Natural killer cell (primary cell): ENCODE results near the gene GPR55. TPM values are rescaled to one million over a fixed set of nuclear protein-coding genes. Genes with fewer than 3 reads are reported as not detected.

ENCODE experiments used
- ATAC-seq, 3 donors: fragments of 150-1000 bp in 2 of 3; fragments of 200-7000 bp in 1 of 3; cut with Tn5 transposase; 1 replicate in 1 of 3; 2 replicates in 2 of 3; pipeline ENCODE4 v1.10.0; 2021; ENCODE audit warnings: mild to moderate bottlenecking in 2 of 3, moderate library complexity in 2 of 3
- DNase-seq, 2 donors: peaks; one replicate each; pipeline versions ENCODE4 v3.0.0 to v3.0.0-alpha.2; 2013 to 2021; ENCODE audit warnings: mixed read lengths in 1 of 2
- H3K27ac ChIP-seq: one replicate; pipeline ENCODE4 v1.5.1; 2013; ENCODE audit warnings: mild to moderate bottlenecking, low read length
- H3K27me3 ChIP-seq: one replicate; pipeline ENCODE4 v1.6.1; 2013; ENCODE audit warnings: low read length; ENCODE audit not compliant: control insufficient read depth, insufficient read depth
- H3K36me3 ChIP-seq: one replicate; pipeline ENCODE4 v1.6.1; 2013; ENCODE audit warnings: low read length; ENCODE audit not compliant: control insufficient read depth, insufficient read depth
- H3K4me1 ChIP-seq: one replicate; pipeline ENCODE4 v1.6.1; 2013; ENCODE audit warnings: low read length; ENCODE audit not compliant: control insufficient read depth, insufficient read depth
- H3K4me3 ChIP-seq: one replicate; pipeline ENCODE4 v1.5.1; 2013; ENCODE audit warnings: low read length
- H3K9me3 ChIP-seq: one replicate; pipeline ENCODE4 v1.6.1; 2013; ENCODE audit warnings: low read length; ENCODE audit not compliant: control insufficient read depth, insufficient read depth
- H3K27ac Mint-ChIP-seq, 2 donors: one replicate each; pipeline ENCODE4 v1.8.0; 2022; ENCODE audit warnings: mild to moderate bottlenecking in 2 of 2, mixed read lengths in 2 of 2, moderate library complexity in 1 of 2
- H3K27me3 Mint-ChIP-seq, 2 donors: one replicate each; pipeline ENCODE4 v1.8.0; 2022; ENCODE audit warnings: low read depth in 2 of 2, mixed read lengths in 2 of 2
- H3K36me3 Mint-ChIP-seq: one replicate; pipeline ENCODE4 v1.8.0; 2022; ENCODE audit warnings: mixed read lengths
- H3K4me1 Mint-ChIP-seq, 2 donors: one replicate each; pipeline ENCODE4 v1.8.0; 2022; ENCODE audit warnings: mixed read lengths in 2 of 2
- H3K4me3 Mint-ChIP-seq: one replicate; pipeline ENCODE4 v1.8.0; 2022; ENCODE audit warnings: mild to moderate bottlenecking, moderate library complexity, mixed read lengths
- H3K9me3 Mint-ChIP-seq, 2 donors: one replicate each; pipeline ENCODE4 v1.8.0; 2022; ENCODE audit warnings: mixed read lengths in 2 of 2
- CTCF ChIP-seq: fragments of 200-600 bp; IDR thresholded peaks from one replicate; pipeline ENCODE4 v1.8.0; 2022; ENCODE audit warnings: antibody characterized with exemption
- WGBS: methylation state at CpG from one replicate; pipeline ENCODE4 v1.1.7; 2013; ENCODE audit warnings: missing lambda C conversion rate; ENCODE audit not compliant: insufficient coverage; 5-methylcytosine and 5-hydroxymethylcytosine counted together
- intact Hi-C: fragments of 100-400 bp; cut with micrococcal nuclease; formaldehyde crosslinking; loops from one replicate; pipeline ENCODE4 v1.14.2; 2022
- total RNA-seq, 4 donors: library from RNA; stranded (reverse); fragments of 120-200 nt in 1 of 4; gene quantifications; one replicate each; pipeline versions ENCODE4 v1.2.3 to v1.2.4, GENCODE V29; 2013 to 2022

The GPR55 gene
- total RNA-seq, 3 donors from 2014 or later (not counting 1 experiment from before 2014, with no cell fraction given) = 0.09 to 1.1 (median 0.40) TPM

GRCh38 chr2:230863031-230863430 lies 62.0 kb downstream of the GPR55 start:
- TF ChIP-seq CTCF = no peak
- H3K27ac Mint-ChIP-seq = no peak overlapping the region
- no peak for DNase-seq
- ATAC-seq = no peak
- no peaks in the 10 kb centered on the region for H3K9me3 Mint-ChIP-seq
- H3K27me3 Mint-ChIP-seq = peaks cover 39 to 42% of the 10 kb centered on the region in 2 donors
- Histone ChIP-seq H3K4me1 (peaks cover 50% of the 10 kb centered on the region), H3K36me3 (no peaks in the 10 kb centered on the region), H3K9me3 (no peaks in the 10 kb centered on the region), H3K4me3 (no peak overlapping the region), H3K27me3 (peaks cover 47% of the 10 kb centered on the region), H3K27ac (no peak overlapping the region)
- peaks cover 29 to 58% of the 10 kb centered on the region in 2 donors for H3K4me1 Mint-ChIP-seq
- intact Hi-C loops = no loop called here
- no peaks in the 10 kb centered on the region for H3K36me3 Mint-ChIP-seq
- H3K4me3 Mint-ChIP-seq = peak overlapping the region; percentile 74
- 87% methylated on average over 6 of the region's 8 CpGs for WGBS

DNA sequence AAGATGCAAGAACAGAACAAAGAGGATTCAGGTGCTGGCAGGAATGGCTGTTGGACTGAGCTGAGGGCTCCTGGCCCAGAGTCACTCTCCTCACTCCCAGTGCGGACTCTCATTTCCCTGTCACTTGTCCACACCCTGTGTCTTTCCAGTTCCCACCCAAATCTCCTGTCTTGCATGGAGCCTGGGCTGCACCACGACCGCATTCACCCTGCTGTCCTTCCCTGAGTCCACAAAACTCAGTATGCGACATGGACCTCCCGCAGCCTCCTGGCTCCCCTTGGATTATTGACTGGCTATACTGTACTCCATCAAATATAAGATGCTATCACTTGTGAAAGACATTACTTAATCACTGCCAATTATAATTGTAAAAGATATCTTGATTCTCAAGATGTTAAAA lies 62.8 kb downstream of the GPR55 start:
- ATAC-seq (no peak), DNase-seq (no peak)
- Histone ChIP-seq H3K9me3 (no peaks in the 10 kb centered on the region), H3K27ac (no peak overlapping the region), H3K4me1 (peaks cover 43% of the 10 kb centered on the region), H3K27me3 (peaks cover 53% of the 10 kb centered on the region), H3K4me3 (no peak overlapping the region), H3K36me3 (no peaks in the 10 kb centered on the region)
- no peaks in the 10 kb centered on the region for H3K36me3 Mint-ChIP-seq
- WGBS = 90% methylated on average over 5 of the region's 5 CpGs
- no peak overlapping the region for H3K27ac Mint-ChIP-seq
- H3K27me3 Mint-ChIP-seq = peaks cover 47 to 49% of the 10 kb centered on the region in 2 donors
- H3K4me3 Mint-ChIP-seq = no peak overlapping the region
- H3K9me3 Mint-ChIP-seq = no peaks in the 10 kb centered on the region
- intact Hi-C loops = no loop called here
- peaks cover 29 to 57% of the 10 kb centered on the region in 2 donors for H3K4me1 Mint-ChIP-seq
- no peak for TF ChIP-seq CTCF

DNA sequence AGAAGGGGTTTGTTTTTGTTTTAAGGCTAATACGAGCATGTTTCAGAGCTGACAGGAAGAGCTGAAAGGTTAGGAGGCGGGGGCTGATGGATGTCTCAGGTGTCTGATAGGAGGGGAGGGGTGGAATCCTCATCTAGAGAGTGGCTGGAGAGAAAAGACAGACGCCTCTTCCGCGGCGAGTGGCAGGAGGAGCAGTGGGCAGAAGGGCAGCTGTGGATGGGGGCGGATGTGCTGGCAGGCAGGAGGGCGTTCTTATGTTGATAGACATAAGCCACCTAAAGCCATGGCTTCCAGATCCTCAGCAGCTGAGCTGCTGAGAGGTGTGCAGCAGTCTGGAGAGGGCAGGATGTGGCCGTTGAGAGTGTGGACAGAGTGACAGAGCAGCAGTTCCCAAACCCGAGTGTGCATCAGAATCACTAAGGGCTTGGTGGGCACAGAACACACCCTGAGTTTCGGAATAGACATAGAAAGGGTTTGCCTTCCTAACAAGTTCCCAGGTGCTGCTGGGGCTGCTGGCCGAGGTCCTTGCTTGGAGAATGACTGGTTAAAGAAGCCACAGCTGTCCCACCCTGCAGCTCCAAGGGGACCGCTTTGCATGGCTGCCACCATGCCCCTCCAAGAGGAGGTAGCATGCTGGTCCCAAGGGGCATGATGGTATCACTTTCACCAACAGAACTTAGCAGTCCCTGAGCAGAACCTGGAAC lies 63.3 kb downstream of the GPR55 start:
- ATAC-seq = no peak
- TF ChIP-seq CTCF = no peak
- Histone ChIP-seq H3K4me3 (no peak overlapping the region), H3K27ac (no peak overlapping the region), H3K9me3 (no peaks in the 10 kb centered on the region), H3K36me3 (no peaks in the 10 kb centered on the region), H3K4me1 (peaks cover 37% of the 10 kb centered on the region), H3K27me3 (peaks cover 56% of the 10 kb centered on the region)
- Mint-ChIP-seq H3K36me3 (no peaks in the 10 kb centered on the region), H3K9me3 (no peaks in the 10 kb centered on the region), H3K27ac (no peak overlapping the region), H3K4me1 (peaks cover 29 to 51% of the 10 kb centered on the region in 2 donors), H3K27me3 (peaks cover 51 to 54% of the 10 kb centered on the region in 2 donors), H3K4me3 (peak overlapping the region; percentile 62)
- whole genome bisulfite sequencing = 73% methylated on average over 13 of the region's 13 CpGs
- intact Hi-C loops = no loop called here
- peak in 1 of 2 donors; percentile 37 for DNase-seq

Other genes with a start within 250 kb of the GPR55 start
- gene CAB39, start 212.4 kb downstream of the GPR55 start, total RNA-seq = 10 to 100 TPM; 75.4 to 96.5 (median 90.5) TPM
- gene ITM2C, start 60.3 kb downstream of the GPR55 start, total RNA-seq = 10 to 100 TPM in 1 of 3 donors, 1 to 10 TPM in 2; 4.7 to 36.3 (median 5.1) TPM
- not detected for gene SPATA3, start 70.9 kb upstream of the GPR55 start, total RNA-seq
- gene C2orf72, start 112.3 kb upstream of the GPR55 start, total RNA-seq = not detected
- gene PSMD1, start 131.6 kb upstream of the GPR55 start, total RNA-seq = 10 to 100 TPM; 44.1 to 54.9 (median 49.7) TPM
- not detected for gene HTR2B, start 199.8 kb upstream of the GPR55 start, total RNA-seq